ENCODE data around the gene ATG7.
"Not testable (repeated sequence)": the region's sequence is repeated elsewhere in the genome, so short reads cannot be mapped to it uniquely, and the experiment has no call there.

The ATG7 gene

DNA sequence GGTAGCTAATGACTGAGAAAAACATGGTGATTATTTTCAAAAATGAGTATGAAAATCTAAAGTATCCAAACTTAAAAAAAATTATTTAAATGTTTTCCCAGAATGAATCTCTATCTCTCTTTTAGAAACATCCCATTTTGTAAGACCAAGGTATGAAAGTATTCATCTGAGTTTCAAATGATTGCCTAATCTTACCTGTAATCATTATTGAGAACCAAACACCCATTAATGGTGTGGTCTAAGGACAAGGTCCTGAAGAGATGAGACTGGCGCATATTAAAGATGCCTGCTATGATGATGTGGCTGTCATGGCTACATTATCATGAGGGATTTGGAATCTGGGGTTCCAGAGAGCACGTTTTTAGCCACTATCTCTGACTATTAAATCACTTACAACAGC, 206.0 kb downstream of the ATG7 start:
- no peak for DNase-seq (ENCODE audit: low read depth)

DNA sequence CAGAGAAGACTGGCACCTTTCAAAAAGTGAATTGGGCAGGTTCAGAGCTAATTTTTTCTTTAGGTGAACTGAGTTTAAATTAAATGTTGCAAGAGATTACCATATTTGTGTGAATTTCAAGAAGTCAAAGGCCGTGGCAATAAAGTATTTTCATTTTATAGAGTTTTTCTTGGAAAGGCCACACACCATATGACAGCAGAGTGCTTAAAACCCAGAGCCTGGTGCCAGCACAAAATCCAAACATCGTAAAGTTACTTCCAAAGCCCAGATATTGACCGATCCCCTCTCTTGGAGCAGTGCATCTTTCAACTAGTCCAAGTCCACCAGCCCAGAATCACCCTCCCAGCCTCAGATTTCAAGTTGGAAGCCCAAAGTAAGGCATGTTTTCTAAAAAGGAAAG, 207.0 kb downstream of the ATG7 start:
- DNase-seq (ENCODE audit: low read depth) = no peak
- TF ChIP-seq, protein P1, sequence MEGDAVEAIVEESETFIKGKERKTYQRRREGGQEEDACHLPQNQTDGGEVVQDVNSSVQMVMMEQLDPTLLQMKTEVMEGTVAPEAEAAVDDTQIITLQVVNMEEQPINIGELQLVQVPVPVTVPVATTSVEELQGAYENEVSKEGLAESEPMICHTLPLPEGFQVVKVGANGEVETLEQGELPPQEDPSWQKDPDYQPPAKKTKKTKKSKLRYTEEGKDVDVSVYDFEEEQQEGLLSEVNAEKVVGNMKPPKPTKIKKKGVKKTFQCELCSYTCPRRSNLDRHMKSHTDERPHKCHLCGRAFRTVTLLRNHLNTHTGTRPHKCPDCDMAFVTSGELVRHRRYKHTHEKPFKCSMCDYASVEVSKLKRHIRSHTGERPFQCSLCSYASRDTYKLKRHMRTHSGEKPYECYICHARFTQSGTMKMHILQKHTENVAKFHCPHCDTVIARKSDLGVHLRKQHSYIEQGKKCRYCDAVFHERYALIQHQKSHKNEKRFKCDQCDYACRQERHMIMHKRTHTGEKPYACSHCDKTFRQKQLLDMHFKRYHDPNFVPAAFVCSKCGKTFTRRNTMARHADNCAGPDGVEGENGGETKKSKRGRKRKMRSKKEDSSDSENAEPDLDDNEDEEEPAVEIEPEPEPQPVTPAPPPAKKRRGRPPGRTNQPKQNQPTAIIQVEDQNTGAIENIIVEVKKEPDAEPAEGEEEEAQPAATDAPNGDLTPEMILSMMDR (IDR thresholded peaks at IDR 0.05; ENCODE audit: low read length, missing control alignments) = no peak
- H3K4me3 ChIP-seq (replicated peaks; ENCODE audit: low read depth, low read length) = no peak overlapping the region

More for the DNA sequence above, 206.0 kb downstream of the ATG7 start:
- H3K4me3 ChIP-seq (replicated peaks; ENCODE audit: low read depth, low read length) = no peak overlapping the region
- TF ChIP-seq, protein P1 (IDR thresholded peaks at IDR 0.05; ENCODE audit: low read length, missing control alignments) = no peak

DNA sequence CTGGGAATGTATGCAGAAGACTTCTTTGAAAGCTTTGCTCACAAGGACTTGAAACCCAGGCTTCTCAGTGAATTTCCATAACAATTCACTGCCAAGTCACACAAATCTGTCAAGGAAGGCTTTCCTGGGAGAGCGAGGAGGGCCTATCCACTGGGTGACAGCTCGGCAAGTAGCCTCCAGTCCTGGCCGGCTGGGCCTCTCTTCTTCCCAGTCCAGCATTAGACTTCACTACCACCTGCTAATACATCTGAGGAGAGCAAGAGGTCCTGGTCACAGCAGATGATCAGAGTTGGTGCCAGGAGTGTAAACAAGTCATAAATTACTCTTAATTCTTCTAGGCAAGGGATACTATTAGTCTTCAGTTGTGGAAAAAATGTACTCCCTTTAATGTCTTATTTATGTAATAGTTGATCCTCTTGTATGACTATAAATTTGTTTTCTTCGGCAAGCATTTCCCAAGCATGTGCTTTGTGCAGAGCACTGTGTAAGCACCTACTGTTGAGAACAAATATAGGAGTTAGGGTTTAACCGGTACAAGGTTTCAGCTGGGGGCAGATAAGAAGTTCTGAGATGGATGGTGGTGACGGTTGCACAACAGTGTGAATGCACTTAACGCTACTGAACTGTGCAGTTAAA, 208.6 kb downstream of the ATG7 start:
- TF ChIP-seq, protein P1 (IDR thresholded peaks at IDR 0.05; ENCODE audit: low read length, missing control alignments) = no peak
- H3K4me3 ChIP-seq (replicated peaks; ENCODE audit: low read depth, low read length) = no peak overlapping the region
- no peak for DNase-seq (ENCODE audit: low read depth)

DNA sequence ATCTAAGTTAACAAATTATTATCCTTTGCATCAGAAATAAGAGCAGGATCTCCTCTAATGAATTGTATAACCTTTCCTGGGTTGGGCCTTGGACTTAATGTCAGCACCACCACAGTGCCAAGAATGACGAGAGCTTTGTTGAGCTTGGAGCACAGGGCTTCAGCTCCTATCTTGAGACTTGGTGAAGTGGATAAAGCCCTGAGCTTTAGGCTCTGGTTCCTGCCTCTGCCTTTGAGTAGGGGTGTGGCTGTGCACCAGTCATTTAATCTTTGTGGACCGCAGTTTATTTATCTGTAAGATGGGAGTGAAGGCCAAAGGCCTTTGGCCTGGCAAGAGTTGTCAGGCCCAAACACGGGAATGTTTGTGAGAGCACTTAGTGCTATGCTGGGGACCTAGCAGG, 209.4 kb downstream of the ATG7 start:
- TF ChIP-seq, protein P1 (IDR thresholded peaks at IDR 0.05; ENCODE audit: low read length, missing control alignments) = no peak
- H3K4me3 ChIP-seq (replicated peaks; ENCODE audit: low read depth, low read length) = no peak overlapping the region
- no peak for DNase-seq (ENCODE audit: low read depth)

DNA sequence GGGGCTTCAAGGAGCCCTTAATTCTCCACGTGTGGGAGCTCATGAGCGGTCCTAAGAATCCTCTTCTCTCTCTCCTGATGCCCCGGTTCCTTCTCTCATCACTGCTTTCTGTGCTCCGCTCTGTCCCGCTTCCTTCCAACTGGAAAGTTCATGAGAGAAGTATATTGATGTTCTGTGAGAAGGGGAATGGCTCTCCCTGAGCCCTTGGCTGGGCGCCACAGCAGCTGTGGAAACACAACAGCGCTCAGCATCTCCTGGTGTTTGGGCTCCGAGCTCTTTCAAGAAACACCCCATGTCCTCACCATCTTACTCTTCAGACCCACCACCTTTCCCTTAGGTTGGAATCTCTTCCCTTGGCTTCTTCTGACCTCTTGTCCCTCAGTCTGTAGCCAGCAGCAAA, 209.8 kb downstream of the ATG7 start:
- TF ChIP-seq, protein P1 (IDR thresholded peaks at IDR 0.05; ENCODE audit: low read length, missing control alignments) = no peak
- no peak overlapping the region for H3K4me3 ChIP-seq (replicated peaks; ENCODE audit: low read depth, low read length)
- no peak for DNase-seq (ENCODE audit: low read depth)

DNA sequence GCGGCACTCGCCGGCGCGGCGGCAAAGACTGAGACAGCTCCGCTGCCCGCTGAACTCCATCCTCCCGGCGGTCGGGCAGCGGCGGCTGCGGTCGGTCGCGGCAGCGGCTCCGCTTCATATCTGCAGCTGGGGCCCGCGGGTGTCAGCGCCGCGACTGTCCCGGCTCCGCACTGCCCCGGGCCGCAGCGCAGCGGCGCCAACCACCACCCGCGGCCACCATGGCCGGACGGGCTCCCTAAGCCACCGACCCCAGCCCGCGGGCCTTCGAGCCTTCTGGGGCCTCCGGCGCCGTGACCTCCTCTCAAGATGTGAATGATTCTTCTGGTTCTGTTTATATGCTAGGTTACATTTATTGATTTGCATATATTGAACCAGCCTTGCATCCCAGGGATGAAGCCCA, 216.2 kb downstream of the ATG7 start:
- DNase-seq (ENCODE audit: low read depth) = not testable (repeated sequence)

DNA sequence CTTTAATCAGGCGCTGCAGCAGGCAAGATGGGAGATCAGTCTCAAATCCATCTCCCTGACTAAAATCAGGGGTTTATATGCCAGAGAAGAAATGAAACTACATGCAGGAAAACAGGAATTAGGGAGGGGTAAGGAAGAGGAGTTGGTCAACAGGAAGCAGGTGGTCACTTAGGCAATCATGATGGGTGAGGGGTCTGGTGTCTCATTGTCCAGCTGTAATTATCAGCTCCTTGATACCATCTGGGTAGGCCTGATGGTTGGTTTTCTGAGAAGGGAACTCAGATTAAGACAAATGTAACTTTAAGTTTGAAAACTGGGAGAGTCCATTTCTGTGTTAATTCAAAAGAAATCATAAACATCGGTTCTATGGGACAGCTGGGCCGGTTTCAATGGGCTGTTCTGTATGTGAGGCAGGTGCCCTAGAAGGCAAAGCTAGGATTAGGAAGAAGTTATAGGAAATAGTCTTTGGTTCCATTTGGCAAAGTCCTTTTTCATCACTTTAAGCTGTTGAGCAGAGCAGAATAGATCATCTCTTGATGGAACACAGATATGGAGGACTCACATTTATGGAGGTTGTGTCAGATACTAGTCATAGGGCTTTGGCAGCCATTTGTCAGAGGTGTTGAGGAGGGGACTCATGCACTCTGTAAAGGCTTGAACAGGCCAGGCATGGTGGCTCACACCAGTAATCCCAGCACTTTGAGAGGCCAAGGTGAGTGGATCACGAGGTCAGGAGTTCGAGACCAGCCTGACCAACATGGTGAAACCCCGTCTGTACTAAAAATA, 222.1 kb downstream of the ATG7 start:
- no peak overlapping the region for H3K4me3 ChIP-seq (replicated peaks; ENCODE audit: low read depth, low read length)
- TF ChIP-seq, protein P1 (IDR thresholded peaks at IDR 0.05; ENCODE audit: low read length, missing control alignments) = no peak
- DNase-seq (ENCODE audit: low read depth) = no peak

More for the DNA sequence above, 216.2 kb downstream of the ATG7 start:
- not testable (repeated sequence) for H3K4me3 ChIP-seq (replicated peaks; ENCODE audit: low read depth, low read length)

All from fibroblast of pulmonary artery (primary cell).